ENCODE data around the gene DGKD.

DNA sequence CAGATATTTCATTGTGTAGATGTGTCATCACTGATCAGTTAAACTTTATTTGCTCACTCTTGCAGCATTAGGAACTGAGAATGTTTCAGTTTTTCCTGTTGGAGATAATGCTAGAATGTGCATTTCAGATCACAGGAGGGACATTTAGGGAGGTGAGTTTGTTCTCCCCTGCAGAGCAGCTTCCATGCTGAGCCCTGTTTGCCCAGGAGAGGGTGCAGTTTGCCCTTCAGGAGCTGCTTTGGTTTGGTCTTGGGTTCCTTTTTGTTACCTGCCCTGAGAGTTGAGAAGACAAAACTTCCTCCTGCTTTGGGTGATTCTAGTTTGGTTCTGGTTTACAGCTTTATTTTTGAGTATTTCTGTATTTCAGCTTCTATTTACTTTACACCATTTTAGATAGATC is 49.9 kb downstream of the DGKD start:
- TF ChIP-seq, protein P1, sequence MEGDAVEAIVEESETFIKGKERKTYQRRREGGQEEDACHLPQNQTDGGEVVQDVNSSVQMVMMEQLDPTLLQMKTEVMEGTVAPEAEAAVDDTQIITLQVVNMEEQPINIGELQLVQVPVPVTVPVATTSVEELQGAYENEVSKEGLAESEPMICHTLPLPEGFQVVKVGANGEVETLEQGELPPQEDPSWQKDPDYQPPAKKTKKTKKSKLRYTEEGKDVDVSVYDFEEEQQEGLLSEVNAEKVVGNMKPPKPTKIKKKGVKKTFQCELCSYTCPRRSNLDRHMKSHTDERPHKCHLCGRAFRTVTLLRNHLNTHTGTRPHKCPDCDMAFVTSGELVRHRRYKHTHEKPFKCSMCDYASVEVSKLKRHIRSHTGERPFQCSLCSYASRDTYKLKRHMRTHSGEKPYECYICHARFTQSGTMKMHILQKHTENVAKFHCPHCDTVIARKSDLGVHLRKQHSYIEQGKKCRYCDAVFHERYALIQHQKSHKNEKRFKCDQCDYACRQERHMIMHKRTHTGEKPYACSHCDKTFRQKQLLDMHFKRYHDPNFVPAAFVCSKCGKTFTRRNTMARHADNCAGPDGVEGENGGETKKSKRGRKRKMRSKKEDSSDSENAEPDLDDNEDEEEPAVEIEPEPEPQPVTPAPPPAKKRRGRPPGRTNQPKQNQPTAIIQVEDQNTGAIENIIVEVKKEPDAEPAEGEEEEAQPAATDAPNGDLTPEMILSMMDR (IDR thresholded peaks at IDR 0.05; ENCODE audit: borderline replicate concordance, extremely low read depth, low read length, poor library complexity, severe bottlenecking), result peak; percentile 63
- no peak for TF ChIP-seq EZH2 (IDR thresholded peaks at IDR 0.05; ENCODE audit: borderline replicate concordance, low read depth, low read length, severe bottlenecking)
